Motor neuron (in vitro differentiated cells): ENCODE results near the gene FLII. TPM values are rescaled to one million over a fixed set of nuclear protein-coding genes. Genes with fewer than 3 reads are reported as not detected.
A peak's percentile ranks its signal among the peaks of the same experiment; 100 is the strongest.

Experiments used
- ATAC-seq, 8 experiments: fragments of 200-7000 bp; cut with Tn5 transposase; replicated peaks in 6 of 8; 2 replicates each; pipeline ENCODE4 v1.8.0; 2021; ENCODE audit warnings: mild to moderate bottlenecking in 8 of 8, moderate library complexity in 8 of 8
- H3K27ac ChIP-seq, 2 donors: fragments of 250-450 bp; sonication (Bioruptor Pico); 2 replicates each; pipeline ENCODE4 v1.9.0; 2021; ENCODE audit warnings: antibody characterized with exemption in 2 of 2, mild to moderate bottlenecking in 2 of 2, moderate library complexity in 1 of 2
- H3K4me1 ChIP-seq, 2 donors: fragments of 250-450 bp; sonication (Bioruptor Pico); replicated peaks in 1 of 2; 2 replicates each; pipeline ENCODE4 v1.6.1; 2021; ENCODE audit warnings: antibody characterized with exemption in 2 of 2, mild to moderate bottlenecking in 2 of 2, moderate library complexity in 1 of 2
- H3K4me3 ChIP-seq, 5 donors: fragments of 250-450 bp; sonication (Bioruptor Pico); 2 replicates each; pipeline ENCODE4 v1.9.0; 2021; ENCODE audit warnings: antibody characterized with exemption in 5 of 5, mild to moderate bottlenecking in 5 of 5, moderate library complexity in 4 of 5
- WGBS, 10 experiments: fragments of 450-650 bp; shearing (Covaris generic); methylation state at CpG; one replicate each; pipeline ENCODE4 v1.0.0; 2022; 5-methylcytosine and 5-hydroxymethylcytosine counted together
- in situ Hi-C, 9 experiments: fragments of 400-800 bp; cut with MboI; loops; one replicate each; pipeline ENCODE4 v1.15.0; 2021; ENCODE audit warnings: low sequenced_read_pairs in 9 of 9, low pct_unique_long_range_greater_than_20kb in 2 of 9; ENCODE audit not compliant: unreplicated experiment in 9 of 9
- total RNA-seq, 8 experiments: library from RNA; unstranded; fragments of 300-600 nt; gene quantifications; 2 replicates each; pipeline versions ENCODE4 v1.2.3 to v1.2.4, GENCODE V29; 2022

FLII gene
- total RNA-seq, 8 experiments from 2014 or later: 62.9 to 150 (median 109) TPM

GRCh38 chr17:18231164-18231563 lies 27.4 kb downstream of the FLII start:
- in situ Hi-C loops: no loop called here

DNA sequence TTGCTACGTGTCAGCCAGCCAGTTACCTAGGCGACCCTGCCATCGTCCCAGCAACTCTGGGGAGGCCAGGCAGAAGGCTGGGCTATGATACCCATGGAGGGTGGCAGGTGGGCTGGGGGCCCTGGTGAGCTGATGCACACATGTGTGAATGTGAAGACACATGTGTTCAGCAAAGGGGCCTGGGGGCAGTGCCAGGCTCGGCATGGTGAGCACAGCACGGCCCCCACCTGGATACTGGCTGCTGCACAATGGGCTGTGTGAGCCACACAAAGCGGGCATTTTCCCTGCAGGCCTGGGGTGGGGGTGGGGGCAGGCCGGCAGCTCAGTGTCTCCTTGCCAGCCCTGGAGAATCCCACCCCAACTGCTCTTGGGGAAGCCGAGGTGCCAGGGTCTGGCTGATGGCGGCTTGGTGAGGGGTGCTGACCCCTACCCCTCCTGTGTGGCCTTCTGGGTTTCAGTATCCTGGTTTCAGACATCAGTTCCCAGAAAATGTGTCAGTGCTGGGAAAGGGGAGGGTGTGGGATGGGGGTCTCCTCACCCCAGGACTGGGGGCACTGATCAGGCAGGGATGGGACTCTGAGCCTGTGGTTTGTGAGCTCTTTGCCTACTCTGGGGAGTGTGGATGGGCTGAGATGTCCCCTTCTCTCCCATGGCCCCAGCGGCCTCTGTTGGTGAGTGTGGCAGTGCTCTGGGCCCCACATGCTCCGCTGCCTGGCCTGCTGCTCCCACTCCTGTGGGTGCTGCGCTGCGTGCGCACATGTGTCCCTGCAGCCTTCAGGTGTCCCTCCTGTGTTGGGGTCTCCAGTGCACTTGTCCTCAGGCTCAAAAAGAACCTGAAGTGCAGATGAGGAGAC lies 28.0 kb downstream of the FLII start:
- H3K4me3 ChIP-seq: no peak overlapping the region
- H3K27ac ChIP-seq: peak overlapping the region in 1 of 2 donors; percentile 9
- WGBS, 10 experiments: 17 to 100% (median 65%) methylated on average over 1 to 4 of the region's 14 CpGs; no CpG with 5 or more reads in 5 of the 10 experiments
- peak in 4 of 8 experiments; percentile 11 to 34 (median 16) for ATAC-seq
- peaks cover 29 to 54% of the 10 kb centered on the region in 2 donors for H3K4me1 ChIP-seq
- in situ Hi-C loops: no loop called here

More at GRCh38 chr17:18231164-18231563, 27.4 kb downstream of the FLII start:
- Histone ChIP-seq H3K4me1 (peaks cover 29 to 54% of the 10 kb centered on the region in 2 donors), H3K4me3 (no peak overlapping the region), H3K27ac (peak overlapping the region in 1 of 2 donors; percentile 9)
- peak in 5 of 8 experiments; percentile 65 to 76 (median 74) for ATAC-seq
- WGBS, 10 experiments: 0 to 3% (median 0%) methylated on average over 1 to 6 of the region's 9 CpGs; no CpG with 5 or more reads in 7 of the 10 experiments

GRCh38 chr17:18229771-18230170 lies 28.8 kb downstream of the FLII start:
- Histone ChIP-seq H3K4me1 (peaks cover 32 to 57% of the 10 kb centered on the region in 2 donors), H3K4me3 (no peak overlapping the region), H3K27ac (no peak overlapping the region)
- no peak for ATAC-seq
- 100% methylated on average over 1 to 3 of the region's 7 CpGs; no CpG with 5 or more reads in 8 of the 10 experiments for WGBS, 10 experiments
- in situ Hi-C loops: no loop called here

DNA sequence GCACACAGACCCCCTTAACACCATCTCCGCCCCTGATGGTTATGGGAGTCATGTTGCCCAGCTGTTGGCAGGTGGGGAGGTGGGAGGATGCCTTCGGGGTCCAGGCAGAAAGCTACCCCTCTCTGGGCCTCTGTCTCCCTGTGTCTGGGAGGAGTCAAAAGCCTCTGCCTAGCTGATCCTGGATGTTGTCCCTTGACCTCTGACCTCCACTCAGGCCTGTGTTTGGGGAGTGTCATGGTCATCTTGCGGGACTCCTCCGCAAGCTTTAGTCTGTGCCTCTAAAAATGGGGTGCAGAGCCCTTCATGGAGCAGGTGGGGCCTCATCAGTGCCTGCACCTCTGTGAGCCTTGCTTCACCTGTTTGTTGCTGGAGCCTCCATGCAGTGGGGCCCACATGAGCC lies 29.3 kb downstream of the FLII start:
- H3K4me3 ChIP-seq: no peak overlapping the region

GRCh38 chr17:18228176-18228682 lies 30.3 kb downstream of the FLII start:
- ATAC-seq: no peak
- Histone ChIP-seq H3K4me3 (no peak overlapping the region), H3K4me1 (peaks cover 39 to 65% of the 10 kb centered on the region in 2 donors), H3K27ac (no peak overlapping the region)
- in situ Hi-C loops: no loop called here
- WGBS, 10 experiments: 72 to 94% (median 81%) methylated on average over 3 to 5 of the region's 10 CpGs; no CpG with 5 or more reads in 6 of the 10 experiments

More for the DNA sequence above, 29.3 kb downstream of the FLII start:
- no peak for ATAC-seq
- WGBS, 10 experiments: 20% methylated on average over 1 of the region's 4 CpGs; no CpG with 5 or more reads in 9 of the 10 experiments
- Histone ChIP-seq H3K4me1 (peaks cover 38 to 62% of the 10 kb centered on the region in 2 donors), H3K27ac (no peak overlapping the region)
- in situ Hi-C loops: no loop called here

GRCh38 chr17:18227635-18228034 lies 30.9 kb downstream of the FLII start:
- WGBS, 10 experiments: 80 to 100% (median 95%) methylated on average over 1 to 4 of the region's 5 CpGs; no CpG with 5 or more reads in 3 of the 10 experiments
- ATAC-seq: no peak
- in situ Hi-C loops: no loop called here
- Histone ChIP-seq H3K4me1 (peaks cover 39 to 65% of the 10 kb centered on the region in 2 donors), H3K27ac (no peak overlapping the region), H3K4me3 (no peak overlapping the region)

- peaks cover 34 to 55% of the 10 kb centered on the region in 2 donors for H3K4me1 ChIP-seq
- H3K27ac ChIP-seq: peak overlapping the region; percentile 28 to 85
- peak in 3 of 8 experiments; percentile 1 to 8 (median 3) for ATAC-seq
- 0 to 100% (median 12%) methylated on average over 1 to 10 of the region's 16 CpGs; no CpG with 5 or more reads in 4 of the 10 experiments for WGBS, 10 experiments
- H3K4me3 ChIP-seq: peak overlapping the region; percentile 51 to 100 (median 76)
- in situ Hi-C loops: no loop called here
These were observed 32.1 kb downstream of the FLII start for GRCh38 chr17:18226284-18226945.

- Histone ChIP-seq H3K4me3 (peak overlapping the region; percentile 51 to 100 (median 76)), H3K27ac (peak overlapping the region; percentile 28 to 85), H3K4me1 (peaks cover 30 to 49% of the 10 kb centered on the region in 2 donors)
- WGBS, 10 experiments: 0 to 3% (median 2%) methylated on average over 2 to 6 of the region's 57 CpGs; no CpG with 5 or more reads in 6 of the 10 experiments
- ATAC-seq: peak; percentile 7 to 64 (median 52)
- in situ Hi-C loops: no loop called here
These were observed 32.8 kb downstream of the FLII start for GRCh38 chr17:18225642-18226283.

GRCh38 chr17:18225121-18225641 lies 33.4 kb downstream of the FLII start, which contains the start of gene LLGL1:
Gene LLGL1 (plus strand): TSS chr17:18225635. CDS start chr17:18225683, 48 bp downstream.
- peak within 1 kb of the TSS; percentile 51 to 100 (median 76) for H3K4me3 ChIP-seq
- peaks cover 24 to 43% of the 10 kb centered on the region in 2 donors for H3K4me1 ChIP-seq
- in situ Hi-C loops: no loop called here
- H3K27ac ChIP-seq: peak within 1 kb of the TSS; percentile 28 to 85
- WGBS, 10 experiments: 0 to 3% (median 0%) methylated on average over 1 to 6 of the region's 60 CpGs; no CpG with 5 or more reads in 6 of the 10 experiments
- peak; percentile 80 to 96 (median 92) for ATAC-seq

GRCh38 chr17:18224387-18225120 lies 34.0 kb downstream of the FLII start:
- in situ Hi-C loops: no loop called here
- Histone ChIP-seq H3K27ac (peak overlapping the region; percentile 7 to 77), H3K4me3 (peak overlapping the region; percentile 38 to 100 (median 76)), H3K4me1 (peaks cover 20 to 36% of the 10 kb centered on the region in 2 donors)
- 0 to 42% (median 24%) methylated on average over 2 to 6 of the region's 23 CpGs; no CpG with 5 or more reads in 3 of the 10 experiments for WGBS, 10 experiments
- peak in 6 of 8 experiments; percentile 1 to 26 (median 12) for ATAC-seq

- WGBS, 10 experiments: 74 to 100% (median 80%) methylated on average over 1 to 4 of the region's 4 CpGs; no CpG with 5 or more reads in 6 of the 10 experiments
- in situ Hi-C loops: no loop called here
- H3K4me1 ChIP-seq: peaks cover 20 to 31% of the 10 kb centered on the region in 2 donors
- ATAC-seq: no peak
- no peak overlapping the region for H3K4me3 ChIP-seq
- peak overlapping the region in 1 of 2 donors; percentile 77 for H3K27ac ChIP-seq
These were observed 34.5 kb downstream of the FLII start for GRCh38 chr17:18224053-18224386.
